Measurements from ENCODE around the gene ZNF688.
A peak's percentile ranks its signal among the peaks of the same experiment; 100 is the strongest.

Gene ZNF688

GRCh38 chr16:30561089-30561816, 10.3 kb downstream of the ZNF688 start:
- Histone ChIP-seq H3K27me3 (ENCODE audit: control insufficient read depth, low read length) (no peaks in the 10 kb centered on the region), H3K4me3 (ENCODE audit: low read length) (peak overlapping the region; percentile 56), H3K79me2 (ENCODE audit: control insufficient read depth, low read length) (peaks cover 19% of the 10 kb centered on the region), H3K27ac (ENCODE audit: low read depth, low read length) (no peak overlapping the region), H3K4me2 (ENCODE audit: low read length) (peak overlapping the region; percentile 46), H3F3A (ENCODE audit: control insufficient read depth, insufficient read depth) (0 out of 2 replicates have a peak, but pooled peaks cover 6% of the 10 kb centered on the region), H3K9me3 (ENCODE audit: control insufficient read depth, insufficient read depth, low read length) (no peaks in the 10 kb centered on the region), H4K20me1 (ENCODE audit: control insufficient read depth, insufficient read depth, low read depth, low read length) (no peaks in the 10 kb centered on the region), H3K36me3 (ENCODE audit: control insufficient read depth, low read length) (peaks cover 4% of the 10 kb centered on the region), H3K9me2 (replicated peaks; ENCODE audit: control insufficient read depth, low read length) (no peaks in the 10 kb centered on the region), H3K4me1 (ENCODE audit: control insufficient read depth, low read length) (peaks cover 25% of the 10 kb centered on the region)
- TF ChIP-seq CTCF (IDR thresholded peaks at IDR 0.05; ENCODE audit: low read depth, low read length, poor library complexity, severe bottlenecking): no peak
- TF ChIP-seq EZH2phosphoT487 (IDR thresholded peaks at IDR 0.05; ENCODE audit: borderline replicate concordance, low read length): no peak

GRCh38 chr16:30559690-30560089, 11.8 kb downstream of the ZNF688 start:
- no peaks in the 10 kb centered on the region for H3K9me3 ChIP-seq (ENCODE audit: control insufficient read depth, insufficient read depth, low read length)
- peaks cover 19% of the 10 kb centered on the region for H3K36me3 ChIP-seq (ENCODE audit: control insufficient read depth, low read length)
- TF ChIP-seq EZH2phosphoT487 (IDR thresholded peaks at IDR 0.05; ENCODE audit: borderline replicate concordance, low read length) (no peak), CTCF (IDR thresholded peaks at IDR 0.05; ENCODE audit: low read depth, low read length, poor library complexity, severe bottlenecking) (no peak)
- H3K4me3 ChIP-seq (ENCODE audit: low read length): no peak overlapping the region
- H3K4me2 ChIP-seq (ENCODE audit: low read length): no peak overlapping the region
- peaks cover 27% of the 10 kb centered on the region for H3K4me1 ChIP-seq (ENCODE audit: control insufficient read depth, low read length)
- H3K27me3 ChIP-seq (ENCODE audit: control insufficient read depth, low read length): no peaks in the 10 kb centered on the region
- H4K20me1 ChIP-seq (ENCODE audit: control insufficient read depth, insufficient read depth, low read depth, low read length): no peaks in the 10 kb centered on the region
- H3F3A ChIP-seq (ENCODE audit: control insufficient read depth, insufficient read depth): 0 out of 2 replicates have a peak, but pooled peaks cover 6% of the 10 kb centered on the region
- H3K9me2 ChIP-seq (replicated peaks; ENCODE audit: control insufficient read depth, low read length): no peaks in the 10 kb centered on the region
- peaks cover 34% of the 10 kb centered on the region for H3K79me2 ChIP-seq (ENCODE audit: control insufficient read depth, low read length)
- no peak overlapping the region for H3K27ac ChIP-seq (ENCODE audit: low read depth, low read length)

GRCh38 chr16:30558789-30559377, 12.6 kb downstream of the ZNF688 start:
- no peaks in the 10 kb centered on the region for H3K9me3 ChIP-seq (ENCODE audit: control insufficient read depth, insufficient read depth, low read length)
- H3K36me3 ChIP-seq (ENCODE audit: control insufficient read depth, low read length): peaks cover 26% of the 10 kb centered on the region
- H4K20me1 ChIP-seq (ENCODE audit: control insufficient read depth, insufficient read depth, low read depth, low read length): no peaks in the 10 kb centered on the region
- peak overlapping the region; percentile 82 for H3K27ac ChIP-seq (ENCODE audit: low read depth, low read length)
- no peaks in the 10 kb centered on the region for H3K9me2 ChIP-seq (replicated peaks; ENCODE audit: control insufficient read depth, low read length)
- peak overlapping the region; percentile 97 for H3K4me3 ChIP-seq (ENCODE audit: low read length)
- peaks cover 27% of the 10 kb centered on the region for H3K4me1 ChIP-seq (ENCODE audit: control insufficient read depth, low read length)
- 0 out of 2 replicates have a peak, but pooled peaks cover 6% of the 10 kb centered on the region for H3F3A ChIP-seq (ENCODE audit: control insufficient read depth, insufficient read depth)
- H3K4me2 ChIP-seq (ENCODE audit: low read length): peak overlapping the region; percentile 84
- peaks cover 41% of the 10 kb centered on the region for H3K79me2 ChIP-seq (ENCODE audit: control insufficient read depth, low read length)
- no peaks in the 10 kb centered on the region for H3K27me3 ChIP-seq (ENCODE audit: control insufficient read depth, low read length)
- TF ChIP-seq CTCF (IDR thresholded peaks at IDR 0.05; ENCODE audit: low read depth, low read length, poor library complexity, severe bottlenecking) (no peak), EZH2phosphoT487 (IDR thresholded peaks at IDR 0.05; ENCODE audit: borderline replicate concordance, low read length) (no peak)
